ENCODE results near the gene CDHR4. TPM values are rescaled to one million over a fixed set of nuclear protein-coding genes. Genes with fewer than 3 reads are reported as not detected.

The CDHR4 gene
- total and polyA plus RNA-seq, 10 donors: 0.06 to 0.29 TPM; not detected in 8

GRCh38 chr3:49772703-49773102 lies 27.0 kb downstream of the CDHR4 start:
- WGBS, 5 donors: 92 to 100% (median 94%) methylated on average over 2 of the region's 2 CpGs
- Histone ChIP-seq H3K36me3 (peaks cover 0 to 51% (median 15%) of the 10 kb centered on the region in 6 donors), H3K4me3 (no peak overlapping the region), H3K27ac (no peak overlapping the region), H3K27me3 (replicated peaks in 1 of 7) (no peaks in the 10 kb centered on the region), H3K9me3 (no peaks in the 10 kb centered on the region), H3K4me1 (peaks cover 0 to 83% (median 13%) of the 10 kb centered on the region in 6 donors)
- TF ChIP-seq POLR2A (IDR thresholded peaks at IDR 0.05) (no peak), POLR2AphosphoS5 (IDR thresholded peaks at IDR 0.05) (no peak)
- TF ChIP-seq, protein P1, sequence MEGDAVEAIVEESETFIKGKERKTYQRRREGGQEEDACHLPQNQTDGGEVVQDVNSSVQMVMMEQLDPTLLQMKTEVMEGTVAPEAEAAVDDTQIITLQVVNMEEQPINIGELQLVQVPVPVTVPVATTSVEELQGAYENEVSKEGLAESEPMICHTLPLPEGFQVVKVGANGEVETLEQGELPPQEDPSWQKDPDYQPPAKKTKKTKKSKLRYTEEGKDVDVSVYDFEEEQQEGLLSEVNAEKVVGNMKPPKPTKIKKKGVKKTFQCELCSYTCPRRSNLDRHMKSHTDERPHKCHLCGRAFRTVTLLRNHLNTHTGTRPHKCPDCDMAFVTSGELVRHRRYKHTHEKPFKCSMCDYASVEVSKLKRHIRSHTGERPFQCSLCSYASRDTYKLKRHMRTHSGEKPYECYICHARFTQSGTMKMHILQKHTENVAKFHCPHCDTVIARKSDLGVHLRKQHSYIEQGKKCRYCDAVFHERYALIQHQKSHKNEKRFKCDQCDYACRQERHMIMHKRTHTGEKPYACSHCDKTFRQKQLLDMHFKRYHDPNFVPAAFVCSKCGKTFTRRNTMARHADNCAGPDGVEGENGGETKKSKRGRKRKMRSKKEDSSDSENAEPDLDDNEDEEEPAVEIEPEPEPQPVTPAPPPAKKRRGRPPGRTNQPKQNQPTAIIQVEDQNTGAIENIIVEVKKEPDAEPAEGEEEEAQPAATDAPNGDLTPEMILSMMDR (IDR thresholded peaks at IDR 0.05 in 8 of 11, conservative IDR thresholded peaks at IDR 0.05 in 3 of 11): no peak
- no peak for DNase-seq
- intact Hi-C loops (cut with DNase I; ENCODE audit: low total_unique reads): no loop called here

DNA sequence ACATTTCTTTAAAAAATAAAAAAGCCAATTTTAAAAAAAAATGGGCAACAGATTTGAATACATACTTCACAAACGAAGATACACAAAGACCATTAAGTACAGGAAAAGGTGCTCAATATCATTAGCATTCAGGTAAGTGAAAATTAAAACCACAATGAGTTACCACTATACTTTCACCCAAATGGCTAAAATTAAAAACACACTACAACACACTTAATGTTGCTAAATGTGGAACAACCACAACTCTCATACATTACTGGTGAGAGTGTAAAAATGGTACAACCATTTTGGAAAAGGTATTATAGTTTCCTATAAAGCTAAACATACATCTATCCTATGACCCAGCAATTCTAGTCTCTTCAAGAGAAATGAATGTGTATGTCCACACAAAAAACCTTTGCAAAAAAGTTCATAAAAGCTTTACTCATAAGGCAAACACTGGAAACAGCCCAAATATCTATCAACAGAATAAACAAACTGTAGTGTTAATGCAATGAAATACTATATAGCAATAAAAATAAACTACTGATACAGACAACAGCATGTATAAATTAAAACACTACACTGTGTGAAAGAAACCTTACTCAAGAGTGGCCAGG lies 28.2 kb downstream of the CDHR4 start:
- H3K9me3 ChIP-seq: no peaks in the 10 kb centered on the region
- TF ChIP-seq POLR2AphosphoS5 (IDR thresholded peaks at IDR 0.05): no peak
- TF ChIP-seq, protein P1 (IDR thresholded peaks at IDR 0.05 in 8 of 11, conservative IDR thresholded peaks at IDR 0.05 in 3 of 11): no peak
- TF ChIP-seq POLR2A (IDR thresholded peaks at IDR 0.05): no peak
- WGBS, 5 donors: 49 to 73% (median 66%) methylated on average over 1 of the region's 1 CpG
- peaks cover 0 to 40% (median 6%) of the 10 kb centered on the region in 6 donors for H3K36me3 ChIP-seq
- no peak overlapping the region for H3K4me3 ChIP-seq
- no peaks in the 10 kb centered on the region for H3K27me3 ChIP-seq (replicated peaks in 1 of 7)
- H3K4me1 ChIP-seq: peaks cover 0 to 74% (median 13%) of the 10 kb centered on the region in 6 donors
- intact Hi-C loops (cut with DNase I; ENCODE audit: low total_unique reads): no loop called here
- H3K27ac ChIP-seq: no peak overlapping the region
- DNase-seq: no peak

GRCh38 chr3:49769926-49770325 lies 29.7 kb downstream of the CDHR4 start:
- TF ChIP-seq, protein P1 (IDR thresholded peaks at IDR 0.05 in 8 of 11, conservative IDR thresholded peaks at IDR 0.05 in 3 of 11): no peak
- TF ChIP-seq POLR2A (IDR thresholded peaks at IDR 0.05) (no peak), POLR2AphosphoS5 (IDR thresholded peaks at IDR 0.05) (no peak)
- no peak overlapping the region for H3K27ac ChIP-seq
- DNase-seq: no peak

DNA sequence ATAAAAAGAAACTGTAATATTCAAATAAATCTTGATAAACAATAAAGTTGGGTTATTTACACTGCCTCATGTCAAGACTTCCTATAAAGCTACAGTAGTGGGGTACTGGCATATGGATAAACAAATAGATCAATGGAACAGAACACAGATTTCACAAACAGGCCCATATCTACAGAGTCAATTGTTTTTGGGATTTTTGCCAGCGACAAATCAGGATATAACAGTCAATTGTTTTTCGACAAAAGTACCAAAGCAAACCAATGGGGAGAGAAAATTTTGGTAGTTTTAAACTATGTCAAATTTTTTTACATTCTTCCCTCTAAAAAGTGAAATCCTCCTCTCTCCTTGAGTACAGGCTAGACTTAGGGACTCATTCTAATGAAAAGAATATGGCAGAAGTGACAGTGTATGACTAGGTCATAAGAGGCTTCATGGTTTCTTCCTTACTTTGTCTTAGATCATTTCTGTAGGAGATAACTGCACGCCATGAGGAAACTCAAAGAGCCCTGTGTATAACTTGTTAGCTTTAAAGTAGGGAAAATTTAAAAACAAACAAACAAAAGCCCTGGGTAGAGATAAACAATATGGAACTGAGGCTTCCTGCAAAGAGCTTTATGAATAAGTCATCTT lies 30.3 kb downstream of the CDHR4 start:
- no peak overlapping the region for H3K27ac ChIP-seq
- peaks cover 0 to 62% (median 9%) of the 10 kb centered on the region in 6 donors for H3K4me1 ChIP-seq
- H3K4me3 ChIP-seq: no peak overlapping the region
- no peak for DNase-seq
- no peak for TF ChIP-seq POLR2A (IDR thresholded peaks at IDR 0.05)
- H3K27me3 ChIP-seq (replicated peaks in 1 of 7): no peaks in the 10 kb centered on the region
- H3K9me3 ChIP-seq: no peaks in the 10 kb centered on the region
- intact Hi-C loops (cut with DNase I; ENCODE audit: low total_unique reads): no loop called here
- 88 to 95% (median 93%) methylated on average over 3 of the region's 3 CpGs for WGBS, 5 donors
- H3K36me3 ChIP-seq: peaks cover 0 to 41% (median 4%) of the 10 kb centered on the region in 6 donors

More at GRCh38 chr3:49769926-49770325, 29.7 kb downstream of the CDHR4 start:
- Histone ChIP-seq H3K27me3 (replicated peaks in 1 of 7) (no peaks in the 10 kb centered on the region), H3K36me3 (peaks cover 0 to 39% (median 4%) of the 10 kb centered on the region in 6 donors), H3K4me1 (peaks cover 0 to 63% (median 9%) of the 10 kb centered on the region in 6 donors), H3K9me3 (no peaks in the 10 kb centered on the region), H3K4me3 (no peak overlapping the region)
- intact Hi-C loops (cut with DNase I; ENCODE audit: low total_unique reads): no loop called here
